ENCODE measurements around the gene ALDH1B1.
A peak's percentile ranks its signal among the peaks of the same experiment; 100 is the strongest.

The ALDH1B1 gene

GRCh38 chr9:38413283-38413682 lies 20.8 kb downstream of the ALDH1B1 start:
- no peak for DNase-seq (ENCODE audit: low spot score)
- no peak for FAIRE-seq

DNA sequence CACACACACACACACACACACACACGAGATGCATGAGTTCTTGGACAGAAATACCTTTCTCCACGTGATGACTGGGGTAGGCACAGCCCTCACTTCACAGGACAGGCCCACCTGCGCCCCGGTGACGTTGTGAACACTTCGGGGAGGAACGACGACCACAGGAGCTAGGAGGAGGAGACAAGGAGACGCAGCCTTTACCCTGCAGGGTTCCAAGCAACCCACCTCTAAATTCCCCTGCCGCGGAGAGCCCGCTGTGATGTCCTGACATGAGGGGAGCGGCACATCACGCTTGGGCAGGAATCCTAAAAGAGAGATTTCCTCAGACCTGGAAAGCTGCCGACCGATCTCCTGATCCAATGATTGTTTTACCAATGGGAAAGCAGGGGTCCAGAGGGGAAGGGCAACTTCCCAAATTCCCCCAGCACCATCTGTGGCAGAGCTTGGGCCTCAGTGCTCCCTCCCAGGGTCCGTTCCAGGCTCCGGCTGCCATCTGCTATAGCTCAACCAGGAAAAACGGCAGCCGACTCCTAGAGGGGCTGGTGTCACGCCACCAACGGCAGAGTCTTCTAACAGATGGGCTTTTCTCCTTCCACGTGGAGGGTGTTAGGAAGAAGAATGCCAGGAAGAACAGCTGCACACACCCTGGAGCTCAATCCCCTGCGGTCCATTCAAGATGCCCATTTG lies 21.7 kb downstream of the ALDH1B1 start:
- DNase-seq (ENCODE audit: low spot score) (no peak), FAIRE-seq (no peak)

GRCh38 chr9:38415856-38416255 lies 23.4 kb downstream of the ALDH1B1 start:
- DNase-seq (ENCODE audit: low spot score) (no peak), FAIRE-seq (no peak)

DNA sequence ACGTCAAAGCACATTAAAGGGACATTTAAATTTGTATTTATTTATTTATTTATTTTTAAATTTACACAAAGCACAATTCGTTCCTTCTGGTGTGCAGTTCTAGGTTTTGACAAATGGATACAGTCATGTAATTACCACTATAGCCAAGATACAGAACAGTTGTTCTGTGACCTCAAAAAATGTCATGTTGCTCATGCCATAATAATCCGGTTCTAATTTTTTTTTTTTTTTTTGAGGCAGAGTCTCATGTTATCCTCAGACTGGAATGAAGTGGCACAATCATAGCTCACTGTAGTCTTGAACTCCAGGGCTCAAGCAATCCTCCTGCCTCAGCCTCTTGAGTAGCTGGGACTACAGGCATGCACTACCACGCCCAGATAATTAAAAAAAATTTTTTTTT lies 24.0 kb downstream of the ALDH1B1 start:
- DNase-seq (ENCODE audit: low spot score) (no peak), FAIRE-seq (no peak)

GRCh38 chr9:38417003-38417945 lies 24.8 kb downstream of the ALDH1B1 start:
- FAIRE-seq (no peak), DNase-seq (ENCODE audit: low spot score) (no peak)

- no peak for DNase-seq (ENCODE audit: low spot score)
- FAIRE-seq = no peak
These were observed 25.9 kb downstream of the ALDH1B1 start for GRCh38 chr9:38418366-38418765.

GRCh38 chr9:38419181-38419580 lies 26.7 kb downstream of the ALDH1B1 start:
- DNase-seq (ENCODE audit: low spot score) (no peak), FAIRE-seq (no peak)

DNA sequence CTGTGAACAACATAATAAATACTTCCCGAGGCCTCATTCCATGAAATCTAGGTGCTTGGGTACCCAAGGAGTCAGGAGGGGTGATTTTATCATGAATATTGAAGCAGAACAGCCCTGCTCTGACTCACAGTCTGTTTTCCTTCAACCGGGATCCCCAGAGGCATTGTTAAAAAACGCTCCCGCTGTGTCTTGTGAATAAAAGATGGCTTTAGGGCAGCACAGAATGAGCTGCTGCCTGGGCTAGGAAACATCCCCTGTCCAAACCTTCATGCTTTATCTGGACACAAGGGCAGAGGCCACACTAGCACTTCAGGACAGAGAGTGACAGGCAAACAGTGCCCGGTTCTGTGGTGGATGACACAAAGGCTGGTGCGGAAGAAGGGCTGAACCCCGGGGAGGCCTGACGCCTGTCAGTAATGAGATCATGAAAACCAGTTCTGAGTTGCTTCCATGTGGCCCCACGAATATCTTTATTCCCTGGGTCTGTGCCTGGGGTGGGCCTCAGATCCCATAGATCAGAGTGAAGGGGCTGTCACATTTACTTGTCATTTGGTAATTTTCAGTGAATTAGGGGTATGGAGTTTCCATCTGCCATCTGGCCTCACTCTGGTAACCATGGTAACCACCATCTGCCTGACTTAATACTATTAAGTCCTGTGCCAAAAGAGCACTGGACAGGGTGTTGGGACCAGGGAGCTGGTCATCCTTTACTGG lies 29.2 kb downstream of the ALDH1B1 start:
- DNase-seq (ENCODE audit: low spot score) = no peak
- FAIRE-seq = no peak

DNA sequence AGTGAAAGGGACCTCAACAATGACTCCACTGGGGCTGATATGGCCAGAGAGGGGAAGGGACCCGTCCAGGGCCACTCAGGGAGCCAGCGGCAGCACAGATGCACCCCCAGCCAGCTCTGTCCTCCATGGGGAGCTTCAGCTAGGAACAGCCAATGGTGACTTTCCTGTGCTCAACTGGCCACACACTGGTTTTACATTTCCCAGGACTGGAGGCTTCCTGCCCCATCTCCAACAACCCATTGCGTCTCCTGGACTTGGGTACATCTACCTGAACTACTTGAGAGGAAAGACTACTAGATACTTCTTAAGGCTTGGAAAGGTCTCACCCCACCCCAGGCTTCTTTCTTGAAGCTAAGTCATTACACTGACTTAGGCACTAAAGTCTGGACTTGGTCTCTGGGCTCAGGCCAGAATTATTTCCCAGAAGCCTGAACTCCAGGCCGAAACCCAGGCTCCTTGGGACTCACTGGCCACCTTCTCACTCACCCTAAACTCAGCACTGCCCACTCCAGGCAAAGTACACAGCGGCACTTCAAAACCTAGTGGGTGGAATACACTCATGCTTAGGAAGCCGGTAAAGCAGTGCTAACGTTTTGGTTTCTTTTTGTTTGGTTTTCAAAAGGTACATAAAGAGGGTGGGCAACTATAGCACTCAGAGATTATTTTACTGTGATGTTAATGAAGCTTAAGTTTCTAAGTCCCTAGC lies 30.2 kb downstream of the ALDH1B1 start:
- no peak for DNase-seq (ENCODE audit: low spot score)

DNA sequence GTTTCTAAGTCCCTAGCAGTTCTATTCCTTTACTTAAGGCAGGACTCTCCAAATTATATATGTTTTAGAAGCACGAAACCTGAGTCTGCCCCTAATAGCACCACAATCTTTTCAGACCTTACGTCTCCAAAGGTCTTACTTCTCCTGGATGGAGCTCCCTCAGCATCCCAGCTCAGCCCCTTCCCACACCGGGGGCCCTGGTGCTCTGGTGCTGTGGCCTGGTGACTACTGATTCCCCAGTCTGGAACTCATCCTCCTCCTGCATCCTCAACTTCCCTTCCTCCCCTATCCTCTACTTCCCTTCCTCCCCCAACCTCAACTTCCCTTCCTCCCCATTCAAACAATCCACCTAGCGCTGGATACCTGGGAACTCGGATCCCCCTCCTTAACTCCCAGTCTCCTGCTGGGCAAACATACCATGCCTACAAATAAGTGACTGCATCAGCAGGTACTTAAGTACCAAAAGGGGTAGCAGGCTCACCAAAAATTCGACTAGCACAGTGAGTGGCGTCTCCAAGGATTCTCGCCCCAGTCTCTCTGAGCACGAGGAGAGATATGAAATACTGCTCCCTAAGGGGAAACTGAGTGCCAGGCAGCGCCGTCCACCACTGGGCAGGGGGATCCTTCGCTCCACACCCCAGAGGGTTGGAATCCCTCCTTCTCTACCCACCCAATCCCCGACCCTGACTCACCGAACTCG lies 30.9 kb downstream of the ALDH1B1 start:
- FAIRE-seq (no peak), DNase-seq (ENCODE audit: low spot score) (no peak)

More for the DNA sequence above, 30.2 kb downstream of the ALDH1B1 start:
- FAIRE-seq = no peak

GRCh38 chr9:38423973-38424843 lies 31.7 kb downstream of the ALDH1B1 start, which contains the start of gene IGFBPL1:
Gene IGFBPL1, minus strand, starts transcription at chr9:38424454. Its CDS starts 30 bp downstream, at chr9:38424424.
- FAIRE-seq (no peak), DNase-seq (ENCODE audit: low spot score) (no peak)

DNA sequence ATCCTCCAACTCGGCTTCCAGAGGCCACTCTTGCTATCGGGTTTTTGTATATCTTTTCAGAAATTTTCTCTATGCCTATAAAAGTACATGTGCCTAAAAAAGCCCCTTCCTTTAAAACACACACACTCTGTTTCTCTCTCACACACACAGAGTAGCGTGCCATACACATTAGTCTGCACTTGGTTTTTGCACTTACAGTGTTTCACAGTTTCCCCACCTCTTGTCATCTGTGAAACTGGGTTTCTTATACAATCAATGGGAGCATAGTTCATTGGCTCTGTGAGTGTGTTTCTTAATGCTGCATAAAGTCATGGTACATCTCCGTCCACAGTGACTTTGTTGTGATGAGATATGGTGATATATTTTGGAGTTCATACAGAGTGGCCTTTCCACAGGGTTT lies 32.4 kb downstream of the ALDH1B1 start:
- FAIRE-seq (no peak), DNase-seq (ENCODE audit: low spot score) (no peak)

GRCh38 chr9:38428062-38428461 lies 35.6 kb downstream of the ALDH1B1 start:
- DNase-seq (ENCODE audit: low spot score) = no peak
- no peak for FAIRE-seq

DNA sequence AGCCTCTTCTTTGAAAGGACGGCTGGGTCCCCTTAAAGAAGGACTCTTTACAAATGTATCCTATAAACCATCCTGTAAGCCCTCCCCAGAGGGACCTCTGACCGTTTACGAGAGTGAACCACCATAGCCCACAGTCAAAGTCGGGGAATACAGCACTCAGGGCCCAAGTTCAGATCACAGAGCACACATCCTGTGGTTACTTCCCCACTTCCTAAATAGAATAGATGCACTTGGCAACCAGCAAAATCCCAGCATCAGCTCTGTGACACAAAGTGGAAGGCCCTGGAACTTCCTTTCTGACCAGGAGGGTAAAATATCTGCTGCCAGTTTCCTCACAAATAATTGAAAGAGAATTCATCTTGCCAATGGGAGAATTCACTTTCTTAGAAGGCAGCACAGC lies 38.6 kb downstream of the ALDH1B1 start:
- FAIRE-seq (no peak), DNase-seq (ENCODE audit: low spot score) (no peak)

DNA sequence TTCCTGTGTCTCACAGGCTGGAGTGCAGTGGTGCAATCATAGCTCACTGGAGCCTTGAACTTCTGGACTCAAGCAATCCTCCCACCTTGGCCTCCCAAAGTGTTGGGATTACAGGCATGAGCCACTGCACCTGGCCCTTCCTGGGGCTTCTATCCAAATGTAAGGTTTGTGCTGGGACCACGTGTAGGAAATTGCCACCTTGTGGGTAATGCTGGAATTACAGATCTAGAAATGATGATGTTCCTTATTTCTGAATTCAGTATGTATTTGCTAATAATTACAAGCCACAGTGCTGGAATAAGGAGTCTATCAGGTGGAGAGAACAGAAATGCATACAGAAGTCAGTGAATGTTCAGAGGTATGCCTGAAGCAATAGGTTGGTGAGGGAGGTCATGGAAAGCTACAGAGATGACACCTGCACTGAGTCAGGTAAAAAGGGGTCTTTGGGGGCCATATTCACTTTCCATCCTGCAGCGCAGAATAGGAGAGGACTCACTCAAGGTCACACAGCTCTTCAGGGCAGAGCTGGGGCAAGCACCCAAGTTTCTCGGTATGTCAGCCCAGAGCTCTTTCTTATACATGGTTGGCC lies 40.5 kb downstream of the ALDH1B1 start:
- DNase-seq (ENCODE audit: low spot score) (peak; percentile 31), FAIRE-seq (no peak)

- FAIRE-seq = no peak
- DNase-seq (ENCODE audit: low spot score) = no peak
These were observed 41.9 kb downstream of the ALDH1B1 start for GRCh38 chr9:38434365-38434764.

- DNase-seq (ENCODE audit: low spot score) = no peak
- no peak for FAIRE-seq
These were observed 42.4 kb downstream of the ALDH1B1 start for GRCh38 chr9:38434853-38435252.

- no peak for FAIRE-seq
These were observed 43.0 kb downstream of the ALDH1B1 start for GRCh38 chr9:38435521-38435920.

DNA sequence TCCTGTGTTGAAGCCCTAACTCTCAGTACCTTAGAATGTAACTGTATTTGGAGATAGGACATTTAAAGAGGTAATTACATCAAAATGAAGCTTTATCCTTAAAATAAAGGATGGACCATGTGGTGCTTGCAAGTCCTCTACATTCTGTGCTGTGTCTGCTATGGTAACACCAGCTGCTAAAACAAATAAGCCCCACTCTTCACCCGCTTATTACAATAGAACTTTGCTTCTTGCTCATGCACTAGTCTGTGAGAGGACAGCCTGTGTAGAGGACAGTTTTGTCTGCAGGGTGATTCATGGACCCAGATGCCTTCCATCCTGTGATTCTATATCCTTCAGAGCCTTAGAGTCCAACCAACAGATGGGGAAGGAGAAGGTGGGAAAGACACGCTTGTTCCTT lies 44.2 kb downstream of the ALDH1B1 start:
- FAIRE-seq = no peak
- DNase-seq (ENCODE audit: low spot score) = no peak

More at GRCh38 chr9:38435521-38435920, 43.0 kb downstream of the ALDH1B1 start:
- peak; percentile 16 for DNase-seq (ENCODE audit: low spot score)
